Glutamatergic neuron (in vitro differentiated cells): ENCODE measurements around the gene FSTL5. TPM values are rescaled to one million over a fixed set of nuclear protein-coding genes. Genes with fewer than 3 reads are reported as not detected.

ENCODE experiments used
- DNase-seq: peaks from one replicate; pipeline ENCODE4 v3.0.0; 2022
- H3K27ac Mint-ChIP-seq: one replicate; pipeline ENCODE4 v1.8.0; 2020; ENCODE audit warnings: mild to moderate bottlenecking, mixed read lengths, inconsistent platforms; ENCODE audit not compliant: unreplicated experiment
- H3K27me3 Mint-ChIP-seq: one replicate; pipeline ENCODE4 v1.8.0; 2020; ENCODE audit warnings: mild to moderate bottlenecking, moderate library complexity, mixed read lengths, inconsistent platforms; ENCODE audit not compliant: unreplicated experiment
- H3K36me3 Mint-ChIP-seq: one replicate; pipeline ENCODE4 v1.8.0; 2020; ENCODE audit warnings: mild to moderate bottlenecking, mixed read lengths, inconsistent platforms; ENCODE audit not compliant: unreplicated experiment
- H3K4me1 Mint-ChIP-seq: one replicate; pipeline ENCODE4 v1.8.0; 2020; ENCODE audit warnings: mild to moderate bottlenecking, low read depth, mixed read lengths, inconsistent platforms; ENCODE audit not compliant: unreplicated experiment
- H3K4me3 Mint-ChIP-seq: one replicate; pipeline ENCODE4 v1.8.0; 2020; ENCODE audit warnings: mild to moderate bottlenecking, mixed read lengths, inconsistent platforms; ENCODE audit not compliant: unreplicated experiment
- H3K9me3 Mint-ChIP-seq: one replicate; pipeline ENCODE4 v1.8.0; 2020; ENCODE audit warnings: mild to moderate bottlenecking, moderate library complexity, mixed read lengths, inconsistent platforms; ENCODE audit not compliant: unreplicated experiment
- total RNA-seq: library from RNA; stranded (reverse); fragmentation: NEBNext Ultra II Directional; extraction: Animal tissue kit (Norgen Biotek cat#: 25700); gene quantifications from one replicate; pipeline ENCODE4 v1.2.1, GENCODE V29; 2021; ENCODE audit not compliant: unreplicated experiment
- TF ChIP-seq, protein P1 (sequence below): fragments of 200-600 bp; sonication (generic); IDR thresholded peaks from one replicate; pipeline ENCODE4 v1.5.0; 2021; ENCODE audit not compliant: partially characterized antibody, unreplicated experiment

FSTL5 gene
- total RNA-seq, 1 donor from 2014 or later, result 9.2 TPM

DNA sequence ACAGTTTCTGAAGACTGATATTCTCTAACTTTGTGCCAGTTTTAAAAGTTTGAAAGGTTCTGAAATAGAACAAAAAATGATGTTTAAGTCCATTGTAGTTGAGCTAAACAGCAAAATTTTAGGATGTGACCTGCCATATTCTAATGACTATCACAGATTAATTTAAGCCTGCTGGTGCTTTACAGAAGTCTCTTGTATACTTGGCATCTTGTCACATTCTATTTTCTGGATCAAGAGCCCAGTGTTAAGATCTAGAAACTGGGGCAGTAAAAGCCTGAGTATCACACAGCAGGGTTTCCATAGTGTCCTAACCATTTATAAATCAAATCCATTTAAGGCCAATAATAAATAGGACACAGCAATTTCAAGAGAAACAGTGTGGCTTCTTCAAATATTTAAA lies 12.4 kb downstream of the FSTL5 start:
- no peaks in the 10 kb centered on the region for H3K9me3 Mint-ChIP-seq
- H3K36me3 Mint-ChIP-seq, result no peaks in the 10 kb centered on the region
- H3K4me1 Mint-ChIP-seq, result peaks cover 3% of the 10 kb centered on the region
- DNase-seq, result no peak
- no peak overlapping the region for H3K4me3 Mint-ChIP-seq
- no peaks in the 10 kb centered on the region for H3K27me3 Mint-ChIP-seq
- H3K27ac Mint-ChIP-seq, result no peak overlapping the region
- TF ChIP-seq, protein P1, sequence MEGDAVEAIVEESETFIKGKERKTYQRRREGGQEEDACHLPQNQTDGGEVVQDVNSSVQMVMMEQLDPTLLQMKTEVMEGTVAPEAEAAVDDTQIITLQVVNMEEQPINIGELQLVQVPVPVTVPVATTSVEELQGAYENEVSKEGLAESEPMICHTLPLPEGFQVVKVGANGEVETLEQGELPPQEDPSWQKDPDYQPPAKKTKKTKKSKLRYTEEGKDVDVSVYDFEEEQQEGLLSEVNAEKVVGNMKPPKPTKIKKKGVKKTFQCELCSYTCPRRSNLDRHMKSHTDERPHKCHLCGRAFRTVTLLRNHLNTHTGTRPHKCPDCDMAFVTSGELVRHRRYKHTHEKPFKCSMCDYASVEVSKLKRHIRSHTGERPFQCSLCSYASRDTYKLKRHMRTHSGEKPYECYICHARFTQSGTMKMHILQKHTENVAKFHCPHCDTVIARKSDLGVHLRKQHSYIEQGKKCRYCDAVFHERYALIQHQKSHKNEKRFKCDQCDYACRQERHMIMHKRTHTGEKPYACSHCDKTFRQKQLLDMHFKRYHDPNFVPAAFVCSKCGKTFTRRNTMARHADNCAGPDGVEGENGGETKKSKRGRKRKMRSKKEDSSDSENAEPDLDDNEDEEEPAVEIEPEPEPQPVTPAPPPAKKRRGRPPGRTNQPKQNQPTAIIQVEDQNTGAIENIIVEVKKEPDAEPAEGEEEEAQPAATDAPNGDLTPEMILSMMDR, result no peak

DNA sequence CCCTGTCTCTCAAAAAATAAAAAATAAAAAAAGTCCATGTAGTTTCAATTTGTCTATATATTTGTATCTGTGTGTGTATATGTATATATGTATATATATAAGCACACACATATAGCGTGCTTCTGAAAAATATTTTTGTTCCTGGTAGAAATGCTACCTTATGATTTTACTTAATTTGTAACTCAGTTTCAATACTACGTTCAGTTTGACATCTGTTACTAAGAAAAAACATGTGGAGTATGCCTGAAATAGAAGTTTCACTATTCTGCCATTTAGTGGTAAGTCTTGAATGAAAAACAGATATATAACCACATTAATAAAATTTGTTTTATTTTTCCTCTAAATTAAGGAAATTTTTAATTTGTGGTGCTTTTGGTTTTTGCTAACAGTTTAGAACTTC lies 14.2 kb downstream of the FSTL5 start:
- H3K27ac Mint-ChIP-seq, result no peak overlapping the region
- DNase-seq, result no peak
- no peaks in the 10 kb centered on the region for H3K9me3 Mint-ChIP-seq
- no peak overlapping the region for H3K4me3 Mint-ChIP-seq
- no peaks in the 10 kb centered on the region for H3K36me3 Mint-ChIP-seq
- TF ChIP-seq, protein P1, result no peak
- no peaks in the 10 kb centered on the region for H3K27me3 Mint-ChIP-seq
- H3K4me1 Mint-ChIP-seq, result peaks cover 3% of the 10 kb centered on the region

DNA sequence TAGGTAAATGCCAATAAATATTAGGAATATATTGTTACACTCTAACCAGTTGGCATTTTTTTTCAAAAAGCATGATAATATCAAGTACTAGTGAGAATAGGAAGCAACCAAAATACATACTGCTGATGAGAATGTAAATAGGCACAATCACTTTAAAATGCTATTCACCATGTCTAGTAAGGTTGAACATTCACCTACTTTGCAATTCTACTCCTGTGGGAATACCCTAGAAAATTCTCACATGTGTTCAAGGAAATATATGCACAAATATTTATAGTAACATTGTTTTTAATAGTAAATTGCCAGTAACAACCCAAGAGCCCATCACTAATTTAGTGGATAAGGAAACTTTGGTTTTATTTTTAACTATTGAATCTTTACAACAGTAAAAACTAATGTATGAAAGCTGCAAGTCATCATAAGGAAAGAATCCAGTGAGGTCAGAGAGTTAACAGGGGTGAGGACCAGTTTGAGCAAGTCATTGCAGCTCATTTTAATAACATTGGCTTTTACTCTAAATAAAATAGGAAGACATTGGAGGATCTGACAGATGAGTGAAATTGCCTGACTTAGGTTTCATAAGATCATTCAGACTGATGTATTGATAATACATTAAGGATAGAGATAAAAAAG lies 23.6 kb downstream of the FSTL5 start:
- TF ChIP-seq, protein P1, result no peak
- H3K4me3 Mint-ChIP-seq, result no peak overlapping the region
- no peaks in the 10 kb centered on the region for H3K27me3 Mint-ChIP-seq
- H3K4me1 Mint-ChIP-seq, result no peaks in the 10 kb centered on the region
- peaks cover 5% of the 10 kb centered on the region for H3K36me3 Mint-ChIP-seq
- H3K27ac Mint-ChIP-seq, result no peak overlapping the region
- peaks cover 2% of the 10 kb centered on the region for H3K9me3 Mint-ChIP-seq
- no peak for DNase-seq

DNA sequence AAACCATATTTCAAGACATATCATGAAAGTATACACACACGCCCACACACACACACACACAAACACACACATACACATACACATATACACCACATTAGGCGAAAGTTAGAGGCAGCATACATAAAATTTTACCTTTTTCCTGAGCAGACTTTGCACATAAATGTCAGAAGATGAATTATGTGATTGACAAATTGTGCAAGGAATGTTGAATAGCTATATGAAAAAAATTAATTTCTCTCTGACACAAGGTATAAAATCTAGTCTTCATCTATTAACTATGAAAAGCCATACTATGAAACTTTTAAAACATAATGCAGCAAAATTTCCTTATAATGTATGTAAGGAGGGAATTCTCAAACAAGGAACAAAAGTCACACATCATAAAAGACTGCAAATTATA lies 24.4 kb downstream of the FSTL5 start:
- Mint-ChIP-seq H3K36me3 (peaks cover 5% of the 10 kb centered on the region), H3K4me1 (no peaks in the 10 kb centered on the region), H3K9me3 (peaks cover 2% of the 10 kb centered on the region), H3K4me3 (no peak overlapping the region), H3K27me3 (no peaks in the 10 kb centered on the region), H3K27ac (no peak overlapping the region)
- no peak for DNase-seq
- TF ChIP-seq, protein P1, result no peak

DNA sequence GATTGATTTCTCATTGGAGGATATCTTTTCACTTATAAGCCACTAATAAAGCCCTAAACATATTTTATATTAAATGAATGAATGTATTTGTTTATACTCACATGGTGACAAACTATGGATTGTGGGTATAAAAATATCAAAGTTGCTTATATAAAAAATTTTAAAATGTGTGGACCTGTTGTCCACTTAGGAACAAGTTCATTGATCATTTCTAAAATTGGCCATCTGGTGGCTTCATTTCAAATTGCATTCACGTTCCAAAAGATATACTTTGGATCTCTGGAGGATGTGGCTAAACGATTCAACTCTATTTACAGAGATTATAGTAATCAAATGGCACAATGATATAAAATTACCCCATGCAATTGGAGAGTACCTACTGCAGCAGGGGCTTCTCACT lies 32.5 kb downstream of the FSTL5 start:
- H3K36me3 Mint-ChIP-seq, result no peaks in the 10 kb centered on the region
- H3K4me1 Mint-ChIP-seq, result peaks cover 10% of the 10 kb centered on the region
- TF ChIP-seq, protein P1, result peak; percentile 57
- H3K27ac Mint-ChIP-seq, result no peak overlapping the region
- DNase-seq, result no peak
- no peaks in the 10 kb centered on the region for H3K27me3 Mint-ChIP-seq
- H3K9me3 Mint-ChIP-seq, result peaks cover 2% of the 10 kb centered on the region
- H3K4me3 Mint-ChIP-seq, result no peak overlapping the region
